Astrocyte (in vitro differentiated cells and primary cell): ENCODE data around the gene CD99. TPM values are rescaled to one million over a fixed set of nuclear protein-coding genes. Genes with fewer than 3 reads are reported as not detected.

Source experiments
- DNase-seq: peaks from one replicate; pipeline ENCODE4 v3.0.0-alpha.2; 2010; ENCODE audit warnings: low read depth
- FAIRE-seq: peaks from 2 replicates; lab custom pipeline; 2011; peaks lifted over from hg19 to GRCh38; lab: Jason Lieb, UNC
- H2AFZ ChIP-seq: 2 replicates; pipeline ENCODE4 v1.6.0; 2012; ENCODE audit warnings: low read depth, low read length, inconsistent platforms
- H3K27ac ChIP-seq: 2 replicates; pipeline ENCODE4 v1.5.1; 2011; ENCODE audit warnings: low read depth, low read length, inconsistent platforms
- H3K27me3 ChIP-seq: 2 replicates; pipeline ENCODE4 v1.6.0; 2011; ENCODE audit warnings: low read length, inconsistent platforms; ENCODE audit not compliant: insufficient read depth
- H3K36me3 ChIP-seq: 2 replicates; pipeline ENCODE4 v1.5.1; 2011; ENCODE audit warnings: low read length, inconsistent platforms; ENCODE audit not compliant: insufficient read depth
- H3K4me1 ChIP-seq: 2 replicates; pipeline ENCODE4 v1.5.1; 2011; ENCODE audit warnings: low read length, inconsistent platforms; ENCODE audit not compliant: insufficient read depth
- H3K4me2 ChIP-seq: 2 replicates; pipeline ENCODE4 v1.6.0; 2012; ENCODE audit warnings: low read length, inconsistent platforms
- H3K4me3 ChIP-seq: 2 replicates; pipeline ENCODE4 v1.5.1; 2011; ENCODE audit warnings: low read depth, mild to moderate bottlenecking, low read length, inconsistent platforms; ENCODE audit not compliant: insufficient read depth
- H3K79me2 ChIP-seq: 2 replicates; pipeline ENCODE4 v1.6.0; 2012; ENCODE audit warnings: mild to moderate bottlenecking, low read length, inconsistent platforms; ENCODE audit not compliant: insufficient read depth
- H3K9ac ChIP-seq: 2 replicates; pipeline ENCODE4 v1.6.0; 2012; ENCODE audit warnings: mild to moderate bottlenecking, low read length, inconsistent platforms
- H3K9me3 ChIP-seq: 2 replicates; pipeline ENCODE4 v1.5.1; 2012; ENCODE audit warnings: low read depth, mild to moderate bottlenecking, low read length, inconsistent platforms; ENCODE audit not compliant: insufficient read depth
- H4K20me1 ChIP-seq: 2 replicates; pipeline ENCODE4 v1.6.0; 2012; ENCODE audit warnings: low read length, inconsistent platforms; ENCODE audit not compliant: insufficient read depth
- H3K27ac Mint-ChIP-seq: one replicate; pipeline ENCODE4 v1.8.0; 2021; ENCODE audit warnings: mild to moderate bottlenecking, mixed read lengths; ENCODE audit not compliant: unreplicated experiment
- H3K27me3 Mint-ChIP-seq: one replicate; pipeline ENCODE4 v1.8.0; 2021; ENCODE audit warnings: low read depth, mixed read lengths; ENCODE audit not compliant: unreplicated experiment
- H3K36me3 Mint-ChIP-seq: one replicate; pipeline ENCODE4 v1.8.0; 2021; ENCODE audit warnings: low read depth, mixed read lengths; ENCODE audit not compliant: unreplicated experiment
- H3K4me1 Mint-ChIP-seq: one replicate; pipeline ENCODE4 v1.8.0; 2021; ENCODE audit warnings: low read depth, mixed read lengths; ENCODE audit not compliant: unreplicated experiment
- H3K4me3 Mint-ChIP-seq: one replicate; pipeline ENCODE4 v1.8.0; 2021; ENCODE audit warnings: mild to moderate bottlenecking, moderate library complexity, mixed read lengths; ENCODE audit not compliant: unreplicated experiment
- H3K9me3 Mint-ChIP-seq: one replicate; pipeline ENCODE4 v1.8.0; 2021; ENCODE audit warnings: mild to moderate bottlenecking, mixed read lengths; ENCODE audit not compliant: unreplicated experiment
- CTCF ChIP-seq: IDR thresholded peaks from 2 replicates; pipeline ENCODE4 v1.5.1; 2011; ENCODE audit warnings: low read depth, mild to moderate bottlenecking, inconsistent platforms, low read length, moderate library complexity; ENCODE audit not compliant: insufficient read depth
- EZH2 ChIP-seq: IDR thresholded peaks from 2 replicates; pipeline ENCODE4 v1.6.1; 2012; ENCODE audit warnings: mild to moderate bottlenecking, low read length, inconsistent platforms; ENCODE audit not compliant: insufficient read depth
- total RNA-seq: library from RNA; stranded (reverse); gene quantifications from 2 replicates; pipeline ENCODE4 v1.2.1, GENCODE V29; 2021

The CD99 gene
- total RNA-seq, 1 donor from 2014 or later = 448 TPM

GRCh38 chrX:2692221-2693112 is 1.4 kb downstream of the CD99 start:
- Mint-ChIP-seq H3K36me3 (peaks cover 11% of the 10 kb centered on the region), H3K27ac (peak overlapping the region; percentile 94), H3K27me3 (peaks cover 3% of the 10 kb centered on the region), H3K4me3 (peak overlapping the region; percentile 98), H3K4me1 (peaks cover 33% of the 10 kb centered on the region), H3K9me3 (no peaks in the 10 kb centered on the region)
- Histone ChIP-seq H4K20me1 (peaks cover 44% of the 10 kb centered on the region), H3K9ac (peak overlapping the region; percentile 94), H2AFZ (peak overlapping the region; percentile 77), H3K4me2 (peak overlapping the region; percentile 99), H3K36me3 (peaks cover 4% of the 10 kb centered on the region), H3K4me1 (peaks cover 41% of the 10 kb centered on the region), H3K79me2 (peaks cover 56% of the 10 kb centered on the region), H3K9me3 (no peaks in the 10 kb centered on the region), H3K27ac (peak overlapping the region; percentile 77), H3K4me3 (peak overlapping the region; percentile 84), H3K27me3 (no peaks in the 10 kb centered on the region)
- DNase-seq (peak; percentile 78), FAIRE-seq (no peak)
- TF ChIP-seq CTCF = no peak
- no peak for TF ChIP-seq EZH2

- TF ChIP-seq CTCF = no peak
- TF ChIP-seq EZH2 = no peak
Measured at GRCh38 chrX:2693113-2694002, 2.3 kb downstream of the CD99 start.

More at GRCh38 chrX:2693113-2694002, 2.3 kb downstream of the CD99 start:
- peaks cover 37% of the 10 kb centered on the region for H3K4me1 Mint-ChIP-seq
- H3K27ac Mint-ChIP-seq = peak overlapping the region; percentile 34
- peak overlapping the region; percentile 84 for H3K4me3 ChIP-seq
- DNase-seq = no peak
- peaks cover 4% of the 10 kb centered on the region for H3K36me3 ChIP-seq
- FAIRE-seq = no peak
- H3K79me2 ChIP-seq = peaks cover 65% of the 10 kb centered on the region
- peak overlapping the region; percentile 99 for H3K4me2 ChIP-seq
- H3K4me3 Mint-ChIP-seq = peak overlapping the region; percentile 98
- no peaks in the 10 kb centered on the region for H3K27me3 ChIP-seq
- H4K20me1 ChIP-seq = peaks cover 53% of the 10 kb centered on the region
- H3K9me3 ChIP-seq = no peaks in the 10 kb centered on the region
- H2AFZ ChIP-seq = no peak overlapping the region
- peaks cover 49% of the 10 kb centered on the region for H3K4me1 ChIP-seq
- H3K9ac ChIP-seq = peak overlapping the region; percentile 94
- H3K27me3 Mint-ChIP-seq = no peaks in the 10 kb centered on the region
- H3K9me3 Mint-ChIP-seq = no peaks in the 10 kb centered on the region
- peak overlapping the region; percentile 77 for H3K27ac ChIP-seq
- peaks cover 13% of the 10 kb centered on the region for H3K36me3 Mint-ChIP-seq
